HepG2 (cell line): Measurements from ENCODE around the gene RGS14. TPM values are rescaled to one million over a fixed set of nuclear protein-coding genes. Genes with fewer than 3 reads are reported as not detected.

Source experiments
- ATF7-NPFF ChIP-seq: sonication (generic); formaldehyde crosslinking; IDR thresholded peaks from 2 replicates; pipeline ENCODE4 v1.8.1; 2023; ENCODE audit warnings: mild to moderate bottlenecking, low read depth, missing genetic modification reagents, moderate library complexity
- ATM ChIP-seq: fragments of 450-650 bp; IDR thresholded peaks from 2 replicates; pipeline ENCODE4 v1.7.1; 2017; ENCODE audit warnings: mild to moderate bottlenecking, borderline replicate concordance
- EZH2 ChIP-seq: conservative IDR thresholded peaks from 2 replicates; pipeline ENCODE4 v1.6.1; 2012; ENCODE audit warnings: mild to moderate bottlenecking, low read depth, low read length, moderate library complexity
- FOXM1 ChIP-seq: sonication (generic); formaldehyde crosslinking; IDR thresholded peaks from 2 replicates; pipeline ENCODE4 v1.5.0; 2020; ENCODE audit warnings: missing genetic modification reagents
- FOXO1 ChIP-seq: sonication (generic); formaldehyde crosslinking; IDR thresholded peaks from 2 replicates; pipeline ENCODE4 v1.4.0; 2020; ENCODE audit warnings: missing genetic modification reagents
- GATAD2A ChIP-seq: IDR thresholded peaks from 2 replicates; pipeline ENCODE4 v1.6.1; 2016
- JUN ChIP-seq: sonication (generic); formaldehyde crosslinking; IDR thresholded peaks from 2 replicates; pipeline ENCODE4 v1.4.0; 2020; ENCODE audit warnings: mild to moderate bottlenecking, missing genetic modification reagents
- KDM6A ChIP-seq: IDR thresholded peaks from 2 replicates; pipeline ENCODE4 v1.6.1; 2016; ENCODE audit warnings: low read depth
- KMT2B ChIP-seq: IDR thresholded peaks from 2 replicates; pipeline ENCODE4 v1.6.1; 2016; ENCODE audit warnings: missing genetic modification reagents, missing compliant biosample characterization
- MAFK ChIP-seq, 2 experiments: IDR thresholded peaks in 1 of 2; conservative IDR thresholded peaks in 1 of 2; 2 replicates each; pipeline ENCODE4 v1.6.1; 2011; ENCODE audit warnings: improper control_type of control experiment in 2 of 2, low read length in 2 of 2
- MIXL1 ChIP-seq: IDR thresholded peaks from 2 replicates; pipeline ENCODE4 v1.6.1; 2016
- MTF1 ChIP-seq: sonication (generic); formaldehyde crosslinking; IDR thresholded peaks from 2 replicates; pipeline ENCODE4 v1.5.0; 2020; ENCODE audit warnings: missing genetic modification reagents
- MXI1 ChIP-seq: IDR thresholded peaks from 3 replicates; pipeline ENCODE4 v1.6.1; 2012; ENCODE audit warnings: low read depth, low read length, inconsistent platforms, borderline replicate concordance
- MYC ChIP-seq: sonication (generic); formaldehyde crosslinking; IDR thresholded peaks from 2 replicates; pipeline ENCODE4 v1.9.0; 2021; ENCODE audit warnings: missing genetic modification reagents, borderline replicate concordance
- MZF1 ChIP-seq: sonication (generic); formaldehyde crosslinking; IDR thresholded peaks from 2 replicates; pipeline ENCODE4 v1.8.1; 2023; ENCODE audit warnings: mild to moderate bottlenecking, missing genetic modification reagents, borderline replicate concordance
- NBN ChIP-seq: fragments of 450-650 bp; conservative IDR thresholded peaks from 2 replicates; pipeline ENCODE4 v1.6.1; 2017
- PLSCR1 ChIP-seq: sonication (generic); formaldehyde crosslinking; IDR thresholded peaks from 2 replicates; pipeline ENCODE4 v1.5.0; 2020; ENCODE audit warnings: missing genetic modification reagents, mild to moderate bottlenecking, borderline replicate concordance
- SNAPC4 ChIP-seq: sonication (generic); formaldehyde crosslinking; IDR thresholded peaks from 2 replicates; pipeline ENCODE4 v1.4.0; 2020; ENCODE audit warnings: mild to moderate bottlenecking, missing genetic modification reagents
- TARDBP ChIP-seq: sonication (generic); formaldehyde crosslinking; IDR thresholded peaks from 2 replicates; pipeline ENCODE4 v1.8.0; 2022; ENCODE audit warnings: mild to moderate bottlenecking, missing genetic modification reagents
- TOE1 ChIP-seq: sonication (generic); formaldehyde crosslinking; IDR thresholded peaks from 2 replicates; pipeline ENCODE4 v1.4.0; 2020; ENCODE audit warnings: mild to moderate bottlenecking, missing genetic modification reagents
- ZBTB7A ChIP-seq: sonication (generic); formaldehyde crosslinking; IDR thresholded peaks from 2 replicates; pipeline ENCODE4 v1.8.0; 2022; ENCODE audit warnings: mild to moderate bottlenecking, missing genetic modification reagents
- ZFP36L1 ChIP-seq: sonication (generic); formaldehyde crosslinking; IDR thresholded peaks from 2 replicates; pipeline ENCODE4 v1.8.0; 2022; ENCODE audit warnings: mild to moderate bottlenecking, missing genetic modification reagents, moderate library complexity
- ZNF17 ChIP-seq: sonication (generic); formaldehyde crosslinking; IDR thresholded peaks from 2 replicates; pipeline ENCODE4 v1.5.0; 2020; ENCODE audit warnings: mild to moderate bottlenecking, missing genetic modification reagents
- ZNF335 ChIP-seq: sonication (generic); formaldehyde crosslinking; IDR thresholded peaks from 2 replicates; pipeline ENCODE4 v1.4.0; 2020; ENCODE audit warnings: missing genetic modification reagents
- ZNF382 ChIP-seq: sonication (generic); formaldehyde crosslinking; IDR thresholded peaks from 2 replicates; pipeline ENCODE4 v1.5.0; 2020; ENCODE audit warnings: missing genetic modification reagents, mild to moderate bottlenecking, borderline replicate concordance
- ZNF792 ChIP-seq: IDR thresholded peaks from 2 replicates; pipeline ENCODE4 v1.6.1; 2016
- polyA plus RNA-seq, 8 experiments: library from polyadenylated mRNA; depleted of rRNA in 3 of 8; stranded (reverse) in 7 of 8; unstranded in 1 of 8; fragments of >200 nt; fragmentation: Illumina TruSeq in 4 of 8; extraction: Trizol in 4 of 8; gene quantifications; 2 replicates each; pipeline versions ENCODE4 v1.2.1 to v1.2.3, GENCODE V29; 2011 to 2016; ENCODE audit warnings: low read depth in 4 of 8, missing spikeins in 1 of 8, mixed read lengths in 1 of 8; ENCODE audit not compliant: insufficient read depth in 1 of 8
- total RNA-seq, 5 experiments: library from RNA; depleted of rRNA; stranded (reverse); fragments of >200 nt; fragmentation: Illumina TruSeq; extraction: Trizol; gene quantifications; 2 replicates each; pipeline ENCODE4 v1.2.3, GENCODE V29; 2016; ENCODE audit warnings: low read depth in 1 of 5
- TF ChIP-seq, protein P1 (sequence below): sonication (generic); formaldehyde crosslinking; IDR thresholded peaks from 2 replicates; pipeline ENCODE4 v1.4.0; 2020; ENCODE audit warnings: mild to moderate bottlenecking, missing genetic modification reagents

The RGS14 gene
- total and polyA plus RNA-seq, 2 of the 13 experiments (the other 11 are each of a cell fraction or from before 2014, with no cell fraction given), result 11.1 to 17.2 TPM

GRCh38 chr5:177325868-177326381, 31.8 kb upstream of the RGS14 start (continued):
- TF ChIP-seq KMT2B (CRISPR knock-in tag) (no peak), TOE1 (no peak), EZH2 (no peak), MIXL1 (CRISPR knock-in tag) (peak; percentile 68), ZNF335 (no peak), PLSCR1 (CRISPR knock-in tag) (no peak), FOXM1 (CRISPR knock-in tag) (no peak), TARDBP (CRISPR knock-in tag) (peak; percentile 75; the same call in 1 of the 2 replicates), MTF1 (no peak), ATF7-NPFF (CRISPR knock-in tag) (no peak), SNAPC4 (no peak), ZFP36L1 (no peak), ZNF17 (no peak), ZBTB7A (CRISPR knock-in tag) (no peak), JUN (CRISPR knock-in tag) (peak; percentile 86), KDM6A (CRISPR knock-in tag) (no peak), MZF1 (CRISPR knock-in tag) (no peak), MXI1 (peak; percentile 36; the same call in 1 of the 3 replicates), GATAD2A (peak; percentile 89), ZNF382 (CRISPR knock-in tag) (no peak), NBN (no peak), MAFK (conservative IDR thresholded peaks at IDR 0.05 in 1 of 2, IDR thresholded peaks at IDR 0.05 in 1 of 2; ENCODE audit: low read length in 2 of 2) (no peak), ATM (no peak), MYC (no peak), FOXO1 (no peak; the same call in 1 of the 2 replicates), ZNF792 (CRISPR knock-in tag) (no peak)
- TF ChIP-seq, protein P1, sequence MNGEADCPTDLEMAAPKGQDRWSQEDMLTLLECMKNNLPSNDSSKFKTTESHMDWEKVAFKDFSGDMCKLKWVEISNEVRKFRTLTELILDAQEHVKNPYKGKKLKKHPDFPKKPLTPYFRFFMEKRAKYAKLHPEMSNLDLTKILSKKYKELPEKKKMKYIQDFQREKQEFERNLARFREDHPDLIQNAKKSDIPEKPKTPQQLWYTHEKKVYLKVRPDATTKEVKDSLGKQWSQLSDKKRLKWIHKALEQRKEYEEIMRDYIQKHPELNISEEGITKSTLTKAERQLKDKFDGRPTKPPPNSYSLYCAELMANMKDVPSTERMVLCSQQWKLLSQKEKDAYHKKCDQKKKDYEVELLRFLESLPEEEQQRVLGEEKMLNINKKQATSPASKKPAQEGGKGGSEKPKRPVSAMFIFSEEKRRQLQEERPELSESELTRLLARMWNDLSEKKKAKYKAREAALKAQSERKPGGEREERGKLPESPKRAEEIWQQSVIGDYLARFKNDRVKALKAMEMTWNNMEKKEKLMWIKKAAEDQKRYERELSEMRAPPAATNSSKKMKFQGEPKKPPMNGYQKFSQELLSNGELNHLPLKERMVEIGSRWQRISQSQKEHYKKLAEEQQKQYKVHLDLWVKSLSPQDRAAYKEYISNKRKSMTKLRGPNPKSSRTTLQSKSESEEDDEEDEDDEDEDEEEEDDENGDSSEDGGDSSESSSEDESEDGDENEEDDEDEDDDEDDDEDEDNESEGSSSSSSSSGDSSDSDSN (CRISPR knock-in tag), result no peak
